ENCODE results near the gene SLC66A2. TPM values are rescaled to one million over a fixed set of nuclear protein-coding genes. Genes with fewer than 3 reads are reported as not detected.
"Not testable (repeated sequence)": the region's sequence is repeated elsewhere in the genome, so short reads cannot be mapped to it uniquely, and the experiment has no call there.

SLC66A2 gene
- polyA plus RNA-seq, 1 donor: 18.5 TPM

GRCh38 chr18:79883461-79884293 lies 67.8 kb downstream of the SLC66A2 start:
- DNase-seq: no peak

GRCh38 chr18:79882522-79883241 lies 68.8 kb downstream of the SLC66A2 start:
- DNase-seq: no peak

DNA sequence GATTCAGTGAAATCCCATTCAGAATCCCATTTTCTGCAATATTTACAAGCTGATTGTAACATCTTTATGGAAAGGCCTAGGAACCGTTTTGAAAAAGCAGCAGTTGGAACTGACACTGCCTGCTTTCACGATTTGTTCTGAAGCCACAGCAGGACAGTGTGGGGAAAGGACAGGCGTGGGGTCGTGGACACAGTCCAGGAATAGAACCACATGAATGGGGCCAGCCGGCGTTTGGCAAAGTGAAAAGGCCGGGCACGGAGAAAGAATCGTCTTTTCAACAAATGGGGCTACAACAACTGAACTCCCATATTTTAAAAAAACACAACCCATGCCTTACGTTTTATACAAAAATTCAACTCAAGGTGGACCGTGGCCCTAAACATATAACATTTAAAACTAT lies 69.8 kb downstream of the SLC66A2 start:
- DNase-seq: no peak

- DNase-seq: no peak
These were observed 71.9 kb downstream of the SLC66A2 start for GRCh38 chr18:79879566-79879965.

DNA sequence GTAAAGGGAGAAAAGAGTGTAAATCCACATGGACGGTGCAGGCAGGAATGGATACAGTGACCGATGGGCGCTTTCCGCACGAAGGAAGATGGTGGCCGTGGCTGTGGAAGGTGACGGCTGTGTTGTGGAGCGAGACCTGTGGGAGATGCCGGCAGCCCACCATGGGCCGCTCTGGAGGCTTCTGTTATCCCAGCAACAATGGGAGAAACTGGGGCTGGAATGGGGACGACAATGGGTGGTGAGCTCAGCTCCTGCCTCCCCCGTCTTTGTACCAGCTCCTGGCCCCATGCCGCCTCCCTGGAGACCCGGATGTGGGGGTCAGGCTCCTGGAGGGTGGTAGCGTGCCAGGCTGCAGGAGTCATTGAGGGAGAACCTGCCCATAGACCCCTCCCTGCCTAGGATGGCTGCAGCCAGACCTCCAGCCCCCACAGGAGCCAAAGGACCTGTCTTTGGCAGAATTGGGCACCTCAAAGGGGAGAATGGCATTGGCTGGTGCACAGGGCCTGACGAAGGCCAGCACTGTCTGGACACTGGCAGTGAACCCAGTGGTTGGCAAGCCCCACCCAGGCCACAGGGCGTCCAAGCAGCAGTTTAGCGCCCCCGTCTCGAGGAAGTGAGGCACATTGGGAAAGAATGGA lies 72.6 kb downstream of the SLC66A2 start:
- no peak for DNase-seq

- DNase-seq: not testable (repeated sequence)
These were observed 73.2 kb downstream of the SLC66A2 start for GRCh38 chr18:79878246-79878645.

- peak; percentile 6 for DNase-seq
These were observed 74.0 kb downstream of the SLC66A2 start for GRCh38 chr18:79877163-79878091.

DNA sequence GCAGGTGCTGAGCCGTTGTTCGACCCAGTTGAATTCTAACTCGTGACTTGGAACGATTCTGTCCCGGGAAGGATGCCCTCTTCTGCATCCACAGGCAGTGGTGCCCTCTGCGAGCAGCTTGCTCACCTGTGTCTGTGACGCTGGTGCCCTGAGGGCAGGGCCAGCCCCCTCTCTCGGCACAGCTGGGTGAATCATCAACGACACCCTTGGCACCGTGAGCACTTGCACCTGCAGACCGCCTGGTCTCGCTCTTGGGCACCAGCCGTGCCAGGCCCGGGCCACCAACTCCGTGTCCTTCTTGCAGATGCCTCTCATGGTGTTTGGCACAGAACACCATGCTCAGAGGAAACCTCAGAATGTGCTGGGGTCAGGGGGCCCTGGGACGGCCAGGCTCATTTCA lies 75.0 kb downstream of the SLC66A2 start:
- DNase-seq: no peak

DNA sequence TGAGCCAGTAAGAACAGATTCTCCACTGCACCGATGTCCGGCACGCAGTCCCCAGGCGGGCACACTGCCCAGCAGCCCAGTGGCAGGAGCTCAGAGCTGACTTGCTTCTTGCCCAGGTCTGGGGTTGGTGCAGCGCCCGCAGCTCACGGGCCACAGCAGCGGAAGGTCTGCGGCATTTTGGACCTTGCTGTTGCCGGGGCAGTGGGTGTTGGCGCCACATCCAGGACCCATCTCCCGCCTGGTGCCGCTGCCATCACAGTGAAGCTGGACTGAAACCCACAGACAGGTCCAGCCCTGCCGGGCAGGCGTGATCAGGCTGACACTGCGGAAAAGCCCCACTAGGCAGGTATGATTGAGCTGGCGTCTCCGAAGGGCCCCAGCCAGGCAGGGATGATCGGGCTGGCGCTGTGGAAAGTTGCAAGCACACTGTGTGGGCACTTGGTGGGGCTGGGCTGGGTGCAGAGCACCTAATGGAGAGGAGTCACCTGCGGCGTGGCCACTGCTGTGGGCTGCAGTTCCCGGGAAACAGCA lies 75.5 kb downstream of the SLC66A2 start:
- no peak for DNase-seq

- DNase-seq: no peak
These were observed 75.9 kb downstream of the SLC66A2 start for GRCh38 chr18:79875531-79875919.

DNA sequence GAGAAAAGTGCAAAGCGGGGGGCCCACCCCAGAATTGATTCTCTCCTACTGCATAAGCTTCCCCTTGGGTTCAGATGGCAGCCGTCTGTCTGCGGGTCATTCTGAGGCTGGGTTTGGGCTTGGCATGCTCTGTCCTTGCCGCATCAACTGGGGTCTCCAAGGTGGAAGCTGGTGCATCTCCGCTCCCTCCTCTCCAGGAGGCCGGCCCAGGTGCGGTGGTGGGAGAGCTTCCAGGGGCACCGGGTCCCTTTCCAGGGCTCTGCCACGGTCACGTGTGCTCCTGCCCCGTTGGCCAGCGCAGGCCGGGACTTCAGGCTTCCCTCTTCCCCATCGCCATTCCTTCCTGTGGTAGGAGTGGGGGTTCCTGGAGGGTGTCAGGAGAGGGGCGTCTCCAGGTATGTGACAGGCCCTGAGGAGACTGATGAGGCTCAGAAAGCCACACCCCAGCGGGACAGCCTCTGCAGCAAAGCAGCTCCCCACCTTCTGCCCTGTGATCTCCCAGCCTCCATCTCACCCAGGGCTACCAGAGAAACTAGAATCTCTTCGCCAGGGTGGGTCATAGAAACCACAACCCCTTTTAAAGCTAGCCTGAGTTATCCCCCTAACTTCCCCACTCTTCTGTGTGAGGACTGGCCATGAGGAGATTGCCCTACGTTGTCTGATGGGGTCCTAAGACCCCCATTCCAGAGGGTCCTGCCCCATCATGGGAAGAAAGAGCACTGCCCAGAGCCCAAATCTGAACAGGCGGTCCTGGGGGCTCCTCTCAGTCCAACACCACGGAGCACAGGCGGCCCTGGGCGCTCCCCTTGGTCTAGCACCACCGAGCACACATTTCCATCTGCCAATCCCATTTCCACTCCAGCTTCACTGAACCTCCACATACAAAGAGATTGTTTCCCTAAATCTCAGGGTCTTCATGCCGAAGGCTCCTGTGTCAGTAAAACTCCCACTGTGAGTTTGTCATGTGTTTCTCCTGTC lies 76.6 kb downstream of the SLC66A2 start:
- DNase-seq: no peak

DNA sequence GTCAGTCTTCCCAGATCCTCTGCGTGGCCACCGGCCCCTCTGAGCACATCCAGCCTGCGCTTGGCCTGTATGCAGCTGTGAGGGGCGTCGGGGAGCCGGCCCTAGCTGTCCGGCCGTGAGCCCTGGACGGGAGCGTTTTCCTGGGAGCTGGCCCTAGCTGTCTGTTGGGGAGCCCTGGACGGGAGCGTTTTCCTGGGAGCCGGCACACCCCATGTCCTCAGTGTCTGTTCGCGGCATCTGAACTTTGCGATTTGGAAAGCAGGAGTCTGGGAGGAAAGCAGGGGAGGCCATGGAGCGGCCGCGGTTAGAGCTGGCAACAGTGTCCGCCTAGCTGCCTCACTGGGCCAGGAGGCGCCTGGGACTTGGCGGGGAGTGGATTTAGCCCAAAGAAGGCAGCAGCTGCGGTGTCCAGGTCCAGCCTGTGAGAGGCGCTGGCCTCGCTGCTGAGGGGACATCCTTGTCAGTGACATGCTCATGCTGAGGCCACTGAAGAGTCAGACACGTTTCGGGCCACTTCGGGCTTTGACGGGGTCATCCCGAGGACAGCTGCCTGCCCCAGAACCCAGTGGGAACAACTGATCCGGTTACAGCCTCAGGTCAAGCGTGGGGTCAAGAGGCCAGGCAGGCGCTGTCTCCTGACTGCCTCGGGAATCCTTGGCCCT lies 77.9 kb downstream of the SLC66A2 start:
- DNase-seq: no peak

DNA sequence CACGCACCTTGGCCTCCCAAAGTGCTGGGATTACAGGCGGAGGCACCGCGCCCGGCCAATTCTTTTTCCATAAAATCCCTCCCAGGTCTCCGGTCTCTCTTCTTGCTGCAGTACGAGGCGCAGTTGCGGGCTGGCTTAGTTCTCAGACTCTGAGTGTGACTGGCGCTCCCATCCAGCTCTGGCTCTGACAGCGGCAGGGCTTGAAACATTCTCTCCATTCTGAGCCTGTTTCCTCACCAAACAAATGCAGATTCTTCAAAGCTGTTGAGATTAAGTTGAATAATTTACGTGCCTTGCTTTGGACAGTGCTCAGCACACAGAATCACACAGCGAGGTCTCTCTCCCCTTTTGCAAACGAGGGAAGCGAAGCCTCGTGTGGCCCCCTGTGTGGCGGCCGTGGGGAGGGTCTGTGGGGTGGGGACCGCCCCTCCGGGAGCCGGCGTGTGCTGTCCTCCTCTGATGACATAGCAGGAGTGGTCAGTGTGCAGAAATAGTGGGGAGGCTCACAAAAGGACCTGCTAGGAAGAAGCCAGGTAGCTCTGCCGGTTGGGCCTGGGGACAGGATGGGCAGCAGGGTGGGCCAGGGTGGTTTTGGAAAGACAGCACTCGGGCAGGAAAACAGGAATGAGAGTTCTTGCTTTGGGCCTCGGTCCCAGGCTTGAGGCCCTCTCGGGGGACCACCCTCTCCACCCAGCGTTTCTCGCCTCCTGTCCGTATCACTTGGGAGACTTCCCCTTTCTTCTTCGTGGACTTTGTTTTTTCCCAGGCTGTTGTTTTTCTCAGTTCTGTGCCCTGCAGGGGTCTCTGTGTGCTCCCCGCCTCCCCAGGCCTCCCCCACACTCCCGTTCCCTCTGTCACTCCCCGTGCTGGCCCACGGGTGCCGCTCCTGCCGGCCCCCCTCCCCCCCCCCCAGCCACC lies 78.7 kb downstream of the SLC66A2 start:
- DNase-seq: no peak

- no peak for DNase-seq
These were observed 79.9 kb downstream of the SLC66A2 start for GRCh38 chr18:79871481-79872091.

- no peak for DNase-seq
These were observed 80.4 kb downstream of the SLC66A2 start for GRCh38 chr18:79871026-79871390.

- no peak for DNase-seq
These were observed 81.0 kb downstream of the SLC66A2 start for GRCh38 chr18:79870301-79871025.

DNA sequence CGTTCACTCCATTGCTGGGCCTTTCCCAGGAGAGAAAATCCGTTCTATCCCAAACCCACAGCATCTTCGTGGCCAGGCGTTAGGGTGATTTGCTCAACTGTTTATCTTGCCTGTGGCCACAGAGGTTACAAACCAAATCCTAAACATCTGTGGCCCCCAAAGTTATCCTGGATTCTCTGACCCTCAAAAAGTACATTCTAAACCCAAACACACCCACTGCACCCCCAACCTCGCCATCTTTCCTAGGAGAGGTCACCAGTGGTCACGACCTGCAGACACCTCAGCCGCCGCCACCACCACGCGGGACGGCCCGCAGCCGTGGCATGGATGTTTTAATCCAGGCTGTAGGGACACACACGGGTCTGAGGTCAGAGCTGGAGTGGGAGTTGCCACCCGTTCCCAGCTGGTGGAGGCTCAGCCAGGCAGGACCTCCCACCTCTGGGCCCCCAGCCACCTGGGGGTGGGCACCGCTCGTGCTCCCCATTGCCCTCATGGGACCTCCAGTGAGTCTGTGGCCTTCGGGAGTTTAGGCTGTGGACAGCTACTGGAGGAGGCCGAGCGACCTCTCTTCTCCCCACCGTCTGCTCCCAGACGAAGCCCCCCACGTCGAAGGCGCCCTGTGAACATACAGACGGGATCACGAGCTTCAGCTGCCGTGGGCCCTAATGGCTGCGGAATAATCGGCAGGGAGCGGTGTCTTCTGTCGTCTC lies 81.7 kb downstream of the SLC66A2 start:
- no peak for DNase-seq

Data from left kidney (tissue), 2 donors.